Renal cortex interstitium (tissue), 11 donors: ENCODE measurements around the gene NPRL2. TPM values are rescaled to one million over a fixed set of nuclear protein-coding genes. Genes with fewer than 3 reads are reported as not detected.

ENCODE experiments used
- DNase-seq, 11 donors: peaks; one replicate each; pipeline ENCODE4 v3.0.0-alpha.2; 2013; ENCODE audit warnings: low read depth in 9 of 11, low spot score in 4 of 11; ENCODE audit errors: extremely low read depth in 1 of 11
- polyA plus RNA-seq, 3 donors: library from polyadenylated mRNA; unstranded; fragments of 120-200 nt; gene quantifications; one replicate each; pipeline ENCODE4 v1.2.1, GENCODE V29; 2013; ENCODE audit not compliant: insufficient read length in 3 of 3

The NPRL2 gene
- polyA plus RNA-seq, 3 donors = 30.2 to 35.9 (median 30.5) TPM

DNA sequence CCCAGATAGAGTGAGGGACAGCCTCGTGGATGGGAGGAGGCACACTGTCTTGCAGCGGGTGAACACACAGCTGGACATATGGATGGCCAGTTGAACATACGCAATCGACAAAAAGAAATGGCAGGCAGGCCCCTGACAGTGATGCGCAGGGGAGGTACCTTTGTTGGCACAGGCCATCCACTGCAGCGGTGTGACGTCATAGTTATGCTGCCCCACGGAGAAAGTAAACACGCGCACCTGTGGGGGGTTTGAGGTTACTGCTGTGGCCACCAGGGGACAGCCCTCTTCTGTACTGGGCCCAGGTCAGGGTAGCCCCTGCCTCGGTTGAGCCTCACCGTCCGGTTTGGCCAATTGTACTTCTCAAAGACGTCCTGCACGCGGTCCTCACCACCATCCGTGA is 28.2 kb upstream of the NPRL2 start:
- DNase-seq = no peak

DNA sequence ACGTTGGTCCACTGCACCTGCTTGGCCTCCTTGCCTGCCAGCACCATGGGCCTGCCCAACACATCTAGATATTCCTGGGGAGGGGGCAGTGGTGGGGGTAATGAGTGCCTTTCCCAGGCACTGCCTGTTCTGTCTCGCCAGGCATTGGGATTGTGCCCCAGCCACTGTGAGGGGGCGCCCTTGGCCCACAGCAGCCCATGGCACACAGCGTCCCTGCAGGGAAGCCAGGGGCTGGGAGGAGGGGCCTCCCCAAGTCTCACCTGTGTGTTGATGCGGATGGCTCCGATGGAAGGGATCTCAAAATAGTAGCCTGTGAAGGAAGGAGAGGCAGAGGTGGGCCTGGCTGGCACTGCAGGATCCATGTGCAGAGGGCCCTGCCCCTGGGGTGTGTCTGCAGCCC is 27.4 kb upstream of the NPRL2 start:
- DNase-seq = no peak

DNA sequence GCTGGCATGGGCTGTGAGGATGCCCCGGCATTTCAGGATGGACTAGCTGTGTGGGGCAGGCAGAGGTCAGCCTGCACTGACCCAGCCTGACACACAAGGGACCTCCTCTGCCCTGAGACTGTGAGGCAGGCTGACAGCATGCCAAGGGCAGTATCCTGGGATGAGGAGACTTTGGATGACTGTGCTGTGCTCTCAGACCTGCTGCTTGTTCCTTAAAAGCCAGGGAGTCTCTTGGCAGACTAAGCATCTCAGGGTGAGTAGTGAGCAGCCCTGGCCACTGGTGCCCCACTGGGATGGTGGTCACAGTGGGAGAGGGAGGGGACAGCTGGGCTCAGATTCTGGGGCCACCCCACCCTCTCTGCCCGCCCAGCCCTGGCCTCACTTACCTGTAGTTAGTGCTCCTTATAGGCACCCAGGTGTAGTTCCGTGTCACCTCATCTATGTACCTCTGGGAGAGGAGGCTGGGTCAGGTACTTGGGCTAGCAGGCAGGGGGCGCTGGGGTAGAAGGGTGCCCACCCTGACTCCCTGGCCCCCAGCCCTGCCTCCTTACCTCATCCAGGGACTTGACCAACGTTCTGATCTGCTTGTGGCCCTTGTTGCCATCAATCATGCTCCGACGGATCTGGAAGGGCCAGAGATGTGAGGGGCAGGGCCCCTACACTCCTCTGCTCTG is 24.8 kb upstream of the NPRL2 start:
- no peak for DNase-seq

DNA sequence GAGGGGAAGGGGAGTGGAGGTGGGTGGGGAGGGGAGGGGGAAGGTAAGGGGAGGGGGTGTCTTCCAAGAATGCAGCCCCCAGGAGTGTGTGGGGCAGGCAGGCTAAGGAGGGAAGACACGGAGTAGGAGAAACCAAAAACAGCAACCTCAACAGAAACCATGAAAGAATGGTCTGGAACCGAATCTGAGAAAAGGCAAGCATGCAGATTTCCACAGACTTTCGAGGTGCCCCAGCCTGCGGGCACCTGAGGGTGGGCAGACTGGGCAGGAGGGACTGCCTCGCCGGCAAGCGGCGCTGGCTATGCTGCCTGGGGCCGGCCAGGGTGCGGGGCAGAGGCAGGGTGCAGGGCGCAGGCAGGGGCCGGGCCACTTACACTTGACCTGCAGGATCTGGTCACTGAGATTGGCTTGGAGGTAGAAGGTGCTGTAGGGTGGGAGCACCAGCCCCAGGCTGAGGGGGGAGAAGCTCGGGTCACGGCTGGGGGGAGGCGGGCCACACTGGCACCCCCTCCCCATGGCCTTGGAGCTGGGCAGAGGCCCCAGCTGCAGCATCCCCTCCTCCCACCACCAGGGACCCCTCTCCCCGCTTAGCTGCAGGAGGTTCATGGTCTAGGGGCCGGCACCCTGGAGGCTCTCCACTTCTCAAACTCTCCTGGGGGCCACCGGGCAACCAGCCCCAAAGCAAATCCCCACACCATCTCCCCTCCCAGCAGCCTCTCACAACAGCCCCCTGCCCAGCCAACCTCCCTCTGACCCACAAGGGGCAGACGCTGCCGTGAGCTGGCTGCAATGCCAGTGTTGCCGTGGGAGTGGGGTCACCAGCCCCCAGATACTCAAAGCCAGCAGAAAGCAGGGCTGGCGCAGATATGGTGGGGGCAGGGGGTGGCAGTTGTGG is 24.0 kb upstream of the NPRL2 start:
- no peak for DNase-seq

DNA sequence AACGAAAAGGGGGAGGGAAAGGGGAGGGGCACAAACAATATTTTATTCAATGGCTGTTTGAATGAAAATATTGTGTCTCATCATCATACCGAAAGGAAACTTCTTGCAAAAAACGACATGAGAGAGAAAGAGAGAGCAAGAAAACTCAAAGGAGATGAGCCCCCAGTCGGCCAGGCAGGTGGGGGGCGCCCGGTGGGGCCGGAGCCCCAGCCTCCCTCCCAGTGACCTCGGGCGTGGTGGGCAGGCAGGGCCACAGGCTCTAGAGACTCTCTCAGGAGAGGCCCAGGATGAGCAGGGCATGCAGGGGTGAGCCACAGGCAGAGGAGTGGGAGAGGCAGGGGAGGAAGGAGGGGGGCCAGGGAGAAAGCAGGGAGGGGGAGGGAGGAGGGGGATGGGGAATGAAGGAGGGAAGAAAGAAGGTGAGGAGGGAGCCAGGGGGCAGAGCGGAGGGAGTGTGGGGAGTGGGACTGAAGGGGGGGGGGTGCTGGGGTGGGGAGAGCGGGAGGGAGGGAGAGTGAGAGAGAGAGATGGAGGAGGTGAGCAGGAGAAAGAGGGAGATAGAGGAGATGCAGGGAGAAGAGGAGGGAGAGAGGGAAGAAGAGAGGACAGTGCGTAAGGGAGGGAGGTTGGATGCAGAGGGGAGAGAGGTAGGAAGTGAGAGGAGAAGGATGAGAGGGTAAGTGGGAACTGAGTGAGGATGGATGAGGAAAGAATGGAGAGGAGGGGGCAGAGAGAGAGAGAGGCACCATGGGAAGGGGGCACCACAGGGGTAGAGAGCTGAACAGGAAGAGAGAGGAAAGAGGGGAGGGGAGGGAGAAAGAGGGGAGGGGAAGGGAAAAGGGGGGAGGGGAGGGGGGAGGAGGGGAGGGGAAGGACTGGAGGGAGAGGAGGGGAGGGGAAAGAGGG is 22.8 kb upstream of the NPRL2 start:
- DNase-seq = no peak

DNA sequence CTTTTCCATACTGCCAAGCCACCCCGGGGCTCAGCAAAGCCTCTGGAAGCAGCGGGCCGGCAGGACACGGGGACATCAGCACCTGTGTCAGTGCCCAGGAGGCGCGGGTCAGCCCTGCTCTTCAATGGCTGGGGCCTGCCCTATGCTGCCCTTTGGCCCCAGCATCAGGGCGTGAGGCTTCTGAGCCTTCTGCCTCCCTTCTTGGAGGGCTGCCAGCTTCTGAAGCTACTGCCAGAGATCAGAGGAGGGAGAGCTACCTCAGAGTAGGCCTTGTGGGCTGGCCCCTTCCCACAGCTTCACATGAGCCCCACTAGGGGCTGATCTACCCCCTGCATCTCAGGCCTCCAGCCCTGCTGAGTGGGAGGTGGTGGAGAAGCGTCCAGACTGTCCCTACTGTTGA is 21.8 kb upstream of the NPRL2 start:
- no peak for DNase-seq

DNA sequence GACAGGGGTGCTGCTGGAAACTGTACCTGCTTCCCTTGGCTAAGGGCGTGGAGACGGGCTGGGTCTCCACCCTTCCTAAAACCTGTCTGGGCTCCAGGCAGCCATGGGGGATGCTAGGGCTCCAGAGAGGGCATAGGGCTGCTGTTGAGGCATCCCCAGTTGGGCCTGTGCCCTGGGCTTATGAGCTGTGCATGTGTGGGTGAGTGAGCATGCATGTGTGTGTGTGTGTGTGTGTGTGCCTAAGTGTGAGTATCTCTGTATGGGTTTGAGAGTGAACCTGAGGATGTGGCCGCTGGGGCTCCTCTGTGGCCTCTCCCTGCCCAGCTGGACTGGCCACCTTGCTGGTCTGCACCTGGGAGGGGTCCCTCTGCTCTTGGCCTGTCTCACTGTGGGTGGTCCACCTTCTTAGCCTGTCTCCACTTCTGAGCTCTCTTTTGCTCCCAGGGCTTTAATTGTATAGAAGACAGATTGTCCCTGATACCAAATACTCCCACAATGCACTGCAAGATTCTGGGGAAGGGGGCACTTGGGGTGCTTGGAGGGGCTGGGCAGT is 20.6 kb upstream of the NPRL2 start:
- no peak for DNase-seq

DNA sequence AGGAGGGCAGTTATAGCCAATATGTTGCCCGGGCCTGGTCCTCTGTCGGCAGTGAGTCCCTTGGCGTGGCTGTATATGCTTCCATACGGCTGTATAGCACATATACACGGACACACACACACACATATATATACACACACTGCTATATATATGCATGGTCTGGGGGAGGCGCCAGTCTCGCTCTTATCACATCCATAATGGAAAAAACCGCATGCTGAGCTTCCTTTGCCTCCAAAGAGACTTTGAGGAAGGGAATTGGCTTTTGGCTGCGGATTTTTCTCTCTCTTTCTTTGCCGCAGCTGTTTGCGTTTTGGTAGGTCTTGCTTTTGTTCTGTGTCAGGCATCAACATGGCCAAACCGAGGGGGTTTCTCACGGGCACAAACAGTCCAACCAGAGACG is 20.0 kb upstream of the NPRL2 start:
- no peak for DNase-seq

DNA sequence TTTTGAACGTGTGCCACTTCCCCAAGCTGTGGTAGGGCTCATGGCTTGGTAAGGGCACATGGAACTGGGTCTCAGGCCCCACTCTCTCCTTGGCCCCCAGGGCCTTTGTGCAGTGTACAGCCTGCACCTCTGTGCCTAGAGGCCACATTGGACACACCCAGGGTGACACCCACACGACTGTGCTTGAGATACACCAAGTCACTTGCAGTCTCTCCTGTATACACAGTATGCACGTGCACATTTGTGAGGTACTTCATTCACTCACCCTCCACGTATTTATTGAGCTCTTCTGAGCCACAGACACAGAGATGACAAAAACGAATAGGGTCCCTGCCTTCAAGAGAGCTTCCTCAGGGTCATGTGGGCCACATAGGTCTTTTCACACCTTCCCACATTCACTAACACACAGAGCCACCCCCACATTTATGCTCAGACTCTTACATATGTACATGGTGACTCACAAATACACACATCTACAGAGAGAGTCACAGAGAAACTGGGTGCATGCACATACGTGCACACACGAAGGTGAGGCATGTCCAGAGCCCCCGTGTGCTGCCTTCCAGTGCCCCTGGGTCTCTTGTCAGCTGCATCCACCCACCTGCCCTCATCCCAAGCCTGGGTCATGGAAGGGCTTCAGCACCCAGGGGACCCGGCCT is 18.6 kb upstream of the NPRL2 start:
- DNase-seq = no peak

DNA sequence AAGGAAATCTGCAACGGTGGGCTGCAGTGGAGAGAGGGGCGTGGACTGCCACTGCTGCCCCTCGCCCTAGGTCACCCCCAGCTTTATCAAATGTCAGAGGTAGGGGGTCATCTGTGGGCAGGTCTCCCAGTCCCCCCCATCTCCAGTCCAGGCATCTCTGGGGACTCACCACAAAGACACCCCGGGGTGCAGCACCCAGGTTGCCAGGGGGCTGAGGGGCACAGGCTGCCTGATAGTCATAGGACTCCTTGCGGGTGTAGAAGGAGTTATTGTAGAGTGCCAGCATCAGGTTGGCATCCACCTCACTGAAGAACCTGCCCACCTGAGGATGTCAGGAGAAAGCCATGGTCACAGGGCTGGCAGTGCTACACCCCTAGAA is 15.3 kb upstream of the NPRL2 start:
- no peak for DNase-seq

DNA sequence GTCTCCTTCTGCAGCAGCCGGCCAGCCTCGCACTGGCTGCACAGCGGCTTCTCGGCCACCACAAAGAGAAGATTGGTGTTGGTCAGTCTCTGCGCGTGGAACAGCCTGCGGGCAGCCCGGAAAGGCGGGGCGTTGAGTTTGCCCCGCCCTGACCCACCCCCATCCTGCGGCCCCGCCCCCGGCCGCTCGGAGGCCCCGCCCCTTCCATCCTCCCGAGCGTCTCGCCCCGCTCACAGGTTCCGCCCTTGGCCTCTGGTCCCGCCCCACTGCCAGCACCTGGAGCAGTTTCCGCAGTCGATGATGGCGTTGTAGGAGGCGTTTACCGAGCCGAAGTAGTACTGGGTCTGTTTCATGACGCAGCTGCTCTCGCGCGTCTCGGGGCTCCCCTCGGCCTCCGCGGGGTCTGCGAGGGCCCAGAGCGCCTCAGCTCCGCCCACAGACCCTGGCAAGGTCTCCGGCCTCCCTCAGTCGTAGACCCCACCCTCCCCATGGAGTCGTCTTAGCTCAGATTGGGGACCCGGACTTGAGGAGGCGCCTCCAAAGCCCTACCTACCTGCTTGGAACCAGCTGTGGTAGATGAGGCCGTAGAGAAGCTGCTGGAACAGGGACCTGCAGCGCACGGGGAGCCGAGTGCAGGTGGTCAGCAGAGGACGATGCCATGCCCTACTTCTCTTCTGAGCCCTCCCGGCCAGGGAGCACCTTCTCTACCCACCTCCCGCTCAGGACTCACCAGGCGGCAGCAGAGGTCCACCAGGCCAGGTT is 14.7 kb upstream of the NPRL2 start:
- peak in 2 of 11 donors; percentile 68 to 70 for DNase-seq

DNA sequence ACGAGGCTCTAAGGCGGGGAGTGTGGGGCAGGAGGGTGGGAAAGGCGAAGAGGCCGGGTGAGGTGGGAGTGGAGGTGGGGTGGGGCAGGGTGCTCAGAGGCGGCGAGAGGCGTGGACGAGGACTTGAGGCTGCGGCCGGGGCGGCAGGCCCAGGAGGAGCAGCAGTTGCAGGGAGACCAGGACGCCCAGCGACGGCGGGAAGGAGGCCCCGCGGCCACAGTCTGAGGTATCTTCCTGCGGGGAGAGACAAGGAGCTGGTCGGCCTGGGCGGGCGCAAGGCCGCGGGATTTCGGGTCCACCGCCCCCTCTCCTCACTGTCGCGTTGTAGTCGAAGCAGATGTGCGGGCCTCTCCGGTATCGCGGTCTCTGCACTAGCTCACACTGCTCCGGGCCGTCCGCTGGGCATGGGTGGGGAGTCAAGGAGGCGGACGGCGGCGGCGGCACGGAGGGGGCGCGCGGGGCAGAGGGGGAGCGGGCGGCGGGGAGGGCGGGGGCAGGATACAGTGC is 14.1 kb upstream of the NPRL2 start:
- DNase-seq = no peak

DNA sequence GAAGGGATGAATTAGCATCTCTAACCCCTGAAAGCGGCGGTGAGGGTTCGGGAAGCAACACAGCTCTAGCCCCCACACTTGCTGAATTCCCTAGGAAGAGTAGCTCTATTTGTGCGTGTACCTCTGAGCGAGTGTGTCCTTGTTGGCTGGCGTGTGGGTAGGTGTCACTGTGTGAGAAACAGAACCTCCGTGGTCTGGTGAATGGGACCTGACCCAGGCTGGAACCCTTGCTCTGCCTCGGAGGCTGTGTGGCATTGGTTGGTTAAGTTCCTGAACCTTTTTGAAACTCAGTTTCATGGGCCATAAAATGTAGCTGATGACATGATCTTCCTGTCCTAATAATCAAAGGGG is 9.2 kb upstream of the NPRL2 start:
- DNase-seq = no peak

DNA sequence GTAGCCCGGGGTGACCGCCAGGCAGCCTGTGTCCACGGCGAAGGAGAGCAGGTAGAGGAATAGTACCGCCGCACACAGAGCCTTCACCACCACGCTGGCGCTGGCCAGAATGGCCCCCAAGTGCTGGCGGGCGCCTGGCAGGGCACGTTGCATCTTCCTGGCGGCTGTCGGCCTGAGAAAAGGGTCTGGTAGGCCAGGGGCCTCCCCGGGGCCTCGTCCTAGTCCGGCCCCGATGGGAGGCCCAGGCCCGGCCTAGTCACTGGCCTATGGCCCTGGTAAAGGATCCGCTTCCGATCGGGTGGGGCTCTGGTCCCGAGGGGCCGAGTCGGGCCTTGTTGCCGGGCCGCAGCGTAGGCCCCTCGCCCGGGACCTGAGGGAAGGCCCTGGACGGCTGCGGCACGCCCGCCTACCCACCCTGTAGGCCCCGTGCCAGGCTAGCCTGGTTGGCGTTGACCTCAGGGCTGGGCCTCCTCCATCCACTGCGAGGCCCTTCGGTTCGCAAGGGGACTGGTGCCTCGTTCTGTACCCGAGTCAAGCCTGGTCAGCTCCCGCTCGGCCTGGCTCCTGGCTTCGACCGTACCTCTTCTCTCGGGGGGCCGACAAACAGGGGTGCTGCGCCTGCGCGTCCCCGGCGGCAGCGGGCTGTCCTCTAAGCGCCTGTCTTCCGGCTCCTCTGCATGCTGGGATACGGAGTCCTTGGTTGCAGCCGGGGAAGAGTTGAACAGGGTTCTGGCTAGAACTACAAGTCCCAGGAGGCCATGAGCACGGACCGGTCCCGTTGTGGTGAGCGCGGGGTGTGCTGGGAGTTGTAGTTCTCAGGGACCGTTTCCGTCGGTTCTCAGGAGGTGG is 8.6 kb upstream of the NPRL2 start, which contains the start of gene TMEM115:
Gene TMEM115 (minus strand): TSS at position 611 of the 849 bp plus-strand sequence. CDS start 458 bp downstream, at position 153.
- DNase-seq = peak; percentile 89 to 99 (median 95)

DNA sequence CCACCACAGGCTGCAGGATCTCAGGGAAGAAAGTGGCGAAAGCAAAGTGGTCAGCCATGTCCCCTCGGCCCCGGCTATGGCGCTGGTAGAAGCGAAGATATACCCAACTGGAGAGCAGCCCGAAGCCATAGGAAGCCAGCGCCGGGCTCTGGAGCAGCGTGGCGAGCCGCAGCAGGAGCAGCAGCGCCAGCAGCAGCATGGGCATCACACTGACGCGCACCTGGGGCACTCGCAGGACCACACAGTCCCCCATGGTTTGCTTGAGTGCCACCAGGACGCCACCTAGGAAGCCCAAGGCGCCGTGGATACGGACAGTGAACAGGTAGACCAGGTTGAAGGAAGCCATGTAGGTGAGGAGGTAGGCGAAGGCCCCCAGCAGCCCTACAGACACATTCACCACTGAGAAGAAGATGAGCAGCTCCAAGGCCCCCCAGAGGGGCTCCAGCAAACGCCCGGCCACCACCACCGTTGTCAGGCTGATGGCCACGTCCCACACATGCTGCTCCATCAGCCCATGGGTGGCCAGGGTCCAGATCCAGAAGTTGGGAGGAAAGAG is 7.9 kb upstream of the NPRL2 start:
- DNase-seq = no peak

DNA sequence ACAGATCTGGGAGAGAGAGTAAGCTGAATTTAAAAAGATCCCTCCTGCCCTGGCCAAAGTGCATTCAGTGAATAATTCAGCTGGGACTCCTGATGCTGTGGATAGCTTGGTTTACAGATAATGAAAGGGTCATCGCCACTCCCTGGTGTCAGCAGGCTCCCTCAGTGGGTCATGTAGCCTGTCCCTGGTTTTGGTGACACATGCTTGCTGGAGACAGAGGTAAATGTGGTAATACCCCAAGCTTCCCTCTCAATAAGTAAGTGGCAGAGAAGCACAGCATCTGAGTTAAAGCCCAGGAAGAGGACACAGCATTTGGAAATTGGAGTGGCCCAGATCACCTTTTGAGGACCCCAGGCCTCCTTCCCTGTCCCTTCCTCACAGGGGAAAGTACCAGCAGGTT is 6.9 kb upstream of the NPRL2 start:
- DNase-seq = no peak

DNA sequence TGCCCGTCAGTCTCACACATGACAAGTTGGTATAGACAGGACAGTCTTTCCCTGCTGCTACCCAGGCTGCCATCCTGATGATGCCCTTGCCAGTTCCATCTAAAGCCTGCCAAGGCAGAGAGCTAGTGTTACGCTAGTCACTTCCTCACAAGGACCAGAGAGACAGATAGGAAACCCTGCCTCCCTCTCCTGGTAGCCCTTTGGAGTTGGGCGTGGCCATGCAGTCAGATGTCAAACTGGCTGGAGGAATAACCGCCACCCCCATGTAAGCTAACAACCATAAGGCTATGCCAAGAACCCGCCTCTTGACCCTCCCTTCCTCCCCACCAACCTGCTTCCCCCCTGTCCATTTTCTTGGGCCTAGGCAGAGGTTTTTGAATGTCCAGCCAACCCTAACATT is 6.0 kb upstream of the NPRL2 start:
- no peak for DNase-seq
